GM23338 (cell line): ENCODE data around the gene RTKN. TPM values are rescaled to one million over a fixed set of nuclear protein-coding genes. Genes with fewer than 3 reads are reported as not detected.

ENCODE experiments used
- ATAC-seq: fragments of 200-7000 bp; cut with Tn5 transposase; 3 replicates; pipeline ENCODE4 v1.9.1; 2020
- DNase-seq: peaks from one replicate; pipeline ENCODE4 v3.0.0-alpha.2; 2015; ENCODE audit warnings: low spot score
- H2AFZ ChIP-seq: fragments of 200-600 bp; sonication (generic); 2 replicates; pipeline ENCODE4 v1.8.0; 2016; ENCODE audit warnings: antibody characterized with exemption, mild to moderate bottlenecking, moderate library complexity
- H3F3A ChIP-seq: fragments of 200-600 bp; sonication (generic); replicated peaks from 2 replicates; pipeline ENCODE4 v1.8.0; 2017; ENCODE audit warnings: antibody characterized with exemption, mixed run types, low read depth
- H3K27ac ChIP-seq: fragments of 200-600 bp; sonication (generic); 2 replicates; pipeline ENCODE4 v1.6.1; 2016; ENCODE audit warnings: low read depth
- H3K27me3 ChIP-seq: fragments of 200-600 bp; sonication (generic); 2 replicates; pipeline ENCODE4 v1.8.0; 2016; ENCODE audit warnings: mild to moderate bottlenecking, mixed run types, moderate library complexity; ENCODE audit not compliant: insufficient read depth
- H3K36me3 ChIP-seq: fragments of 200-600 bp; sonication (generic); 2 replicates; pipeline ENCODE4 v1.8.0; 2016; ENCODE audit warnings: mild to moderate bottlenecking; ENCODE audit not compliant: insufficient read depth
- H3K4me1 ChIP-seq: fragments of 200-600 bp; sonication (generic); 2 replicates; pipeline ENCODE4 v1.8.0; 2016; ENCODE audit warnings: mild to moderate bottlenecking, moderate library complexity; ENCODE audit not compliant: insufficient read depth
- H3K4me2 ChIP-seq: fragments of 200-600 bp; sonication (generic); 2 replicates; pipeline ENCODE4 v1.7.1; 2017; ENCODE audit warnings: mixed run types
- H3K4me3 ChIP-seq: fragments of 200-600 bp; sonication (generic); 2 replicates; pipeline ENCODE4 v1.6.1; 2016; ENCODE audit warnings: mixed run types
- H3K79me2 ChIP-seq: fragments of 200-600 bp; sonication (generic); replicated peaks from 2 replicates; pipeline ENCODE4 v1.8.0; 2017; ENCODE audit warnings: mild to moderate bottlenecking; ENCODE audit not compliant: insufficient read depth
- H3K9me2 ChIP-seq: fragments of 200-600 bp; sonication (generic); 2 replicates; pipeline ENCODE4 v1.8.0; 2017; ENCODE audit not compliant: insufficient read depth
- H4K20me1 ChIP-seq: fragments of 200-600 bp; sonication (generic); replicated peaks from 2 replicates; pipeline ENCODE4 v1.8.0; 2017; ENCODE audit warnings: mild to moderate bottlenecking; ENCODE audit not compliant: insufficient read depth
- H3K27ac Mint-ChIP-seq: 2 replicates; pipeline ENCODE4 v1.8.0; 2020; ENCODE audit warnings: inconsistent platforms, mild to moderate bottlenecking, moderate library complexity, mixed read lengths
- H3K27me3 Mint-ChIP-seq: 3 replicates; pipeline ENCODE4 v1.8.0; 2022; ENCODE audit warnings: low read depth, mild to moderate bottlenecking, moderate library complexity, mixed read lengths, inconsistent platforms; ENCODE audit not compliant: insufficient read depth, poor library complexity
- H3K36me3 Mint-ChIP-seq: 3 replicates; pipeline ENCODE4 v1.8.0; 2021; ENCODE audit warnings: low read depth, mild to moderate bottlenecking, inconsistent platforms, moderate library complexity, mixed read lengths
- H3K4me1 Mint-ChIP-seq: 3 replicates; pipeline ENCODE4 v1.8.0; 2020; ENCODE audit warnings: mild to moderate bottlenecking, inconsistent platforms, mixed read lengths
- H3K4me3 Mint-ChIP-seq: 3 replicates; pipeline ENCODE4 v1.8.0; 2021; ENCODE audit warnings: moderate library complexity, mild to moderate bottlenecking, inconsistent platforms, mixed read lengths
- H3K9me3 Mint-ChIP-seq: 3 replicates; pipeline ENCODE4 v1.8.0; 2020; ENCODE audit warnings: moderate library complexity, mild to moderate bottlenecking, inconsistent platforms, mixed read lengths
- CREB1 ChIP-seq: fragments of 250-450 bp; sonication (Bioruptor Pico); IDR thresholded peaks from 2 replicates; pipeline ENCODE4 v1.5.0; 2020; ENCODE audit warnings: low read depth, mild to moderate bottlenecking, moderate library complexity
- CTCF ChIP-seq, 2 experiments: fragments of 200-600 bp in 1 of 2; sonication (generic) in 1 of 2; conservative IDR thresholded peaks; 2 replicates each; pipeline versions ENCODE4 v1.5.1 to v1.6.1; 2016 to 2017; ENCODE audit warnings: antibody characterized with exemption in 2 of 2, low read depth in 2 of 2, mild to moderate bottlenecking in 2 of 2, moderate library complexity in 1 of 2
- ETS1 ChIP-seq: IDR thresholded peaks from 2 replicates; pipeline ENCODE4 v1.6.1; 2016; ENCODE audit warnings: antibody characterized with exemption
- EZH2 ChIP-seq: fragments of 200-600 bp; sonication (generic); IDR thresholded peaks from one replicate; pipeline ENCODE4 v1.8.0; 2017; ENCODE audit warnings: antibody characterized with exemption, mild to moderate bottlenecking, low read depth; ENCODE audit not compliant: unreplicated experiment
- EZH2phosphoT487 ChIP-seq: fragments of 200-600 bp; sonication (generic); IDR thresholded peaks from one replicate; pipeline ENCODE4 v1.8.1; 2018; ENCODE audit warnings: antibody characterized with exemption; ENCODE audit not compliant: unreplicated experiment
- JUNB ChIP-seq: IDR thresholded peaks from one replicate; pipeline ENCODE4 v1.6.1; 2016; ENCODE audit warnings: antibody characterized with exemption; ENCODE audit not compliant: unreplicated experiment
- NANOG ChIP-seq: IDR thresholded peaks from 2 replicates; pipeline ENCODE4 v1.6.1; 2016; ENCODE audit warnings: antibody characterized with exemption, borderline replicate concordance
- POLR2AphosphoS5 ChIP-seq: IDR thresholded peaks from 2 replicates; pipeline ENCODE4 v1.6.1; 2016; ENCODE audit warnings: antibody characterized with exemption, low read depth
- REST ChIP-seq: IDR thresholded peaks from one replicate; pipeline ENCODE4 v1.6.1; 2018; ENCODE audit warnings: antibody characterized with exemption; ENCODE audit not compliant: unreplicated experiment
- STAT1 ChIP-seq: IDR thresholded peaks from one replicate; pipeline ENCODE4 v1.6.1; 2016; ENCODE audit warnings: antibody characterized with exemption; ENCODE audit not compliant: unreplicated experiment
- ZNF114 ChIP-seq: fragments of 250-450 bp; sonication (Bioruptor Pico); IDR thresholded peaks from 2 replicates; pipeline ENCODE4 v1.5.0; 2020; ENCODE audit warnings: mild to moderate bottlenecking, moderate library complexity
- ZNF462 ChIP-seq: fragments of 250-450 bp; sonication (Bioruptor Pico); IDR thresholded peaks from 2 replicates; pipeline ENCODE4 v1.5.0; 2020; ENCODE audit warnings: mild to moderate bottlenecking, moderate library complexity
- polyA plus RNA-seq: library from polyadenylated mRNA; unstranded; fragments of >200 nt; fragmentation: Nextera tagmentation; extraction: Ambion mirVana; gene quantifications from 2 replicates; pipeline ENCODE4 v1.2.1, GENCODE V29; 2016
- total RNA-seq: library from RNA; depleted of rRNA; stranded (reverse); fragments of >200 nt; shearing (Covaris generic); gene quantifications from 2 replicates; pipeline ENCODE4 v1.2.3, GENCODE V29; 2014

The RTKN gene
- total and polyA plus RNA-seq, 2 experiments from 2014 or later, result 24.5 to 50.0 TPM

- TF ChIP-seq NANOG (no peak), CREB1 (CRISPR knock-in tag) (no peak)
Measured at GRCh38 chr2:74462786-74463105, 21.0 kb upstream of the RTKN start (continued).

GRCh38 chr2:74462054-74462785, 20.5 kb upstream of the RTKN start:
- Histone ChIP-seq H3F3A (peaks cover 12% of the 10 kb centered on the region; the same call in 1 of the 2 replicates), H3K4me1 (no peaks in the 10 kb centered on the region; the same call in 1 of the 2 replicates), H3K4me3 (no peak overlapping the region), H3K36me3 (no peaks in the 10 kb centered on the region; the same call in 1 of the 2 replicates), H3K27me3 (no peaks in the 10 kb centered on the region), H3K79me2 (peaks cover 15% of the 10 kb centered on the region), H3K27ac (0 out of 2 replicates have a peak overlapping the region, but pooled peaks have one; percentile 32), H3K9me2 (no peaks in the 10 kb centered on the region), H4K20me1 (peaks cover 4% of the 10 kb centered on the region; the same call in 1 of the 2 replicates), H2AFZ (no peak overlapping the region), H3K4me2 (no peak overlapping the region)
- DNase-seq (no peak), ATAC-seq (no peak)
- H3K4me3 Mint-ChIP-seq, result peak overlapping the region; percentile 40; the same call in 1 of the 3 replicates
- no peak overlapping the region for H3K27ac Mint-ChIP-seq
- peaks cover 17% of the 10 kb centered on the region for H3K4me1 Mint-ChIP-seq
- H3K27me3 Mint-ChIP-seq, result peaks cover 21% of the 10 kb centered on the region
- peaks cover 2% of the 10 kb centered on the region; the same call in 2 of the 3 replicates for H3K9me3 Mint-ChIP-seq
- H3K36me3 Mint-ChIP-seq, result peaks cover 17% of the 10 kb centered on the region
- TF ChIP-seq EZH2 (no peak), CREB1 (CRISPR knock-in tag) (no peak), NANOG (no peak), STAT1 (no peak), ZNF462 (CRISPR knock-in tag) (no peak), ETS1 (no peak), POLR2AphosphoS5 (no peak), CTCF (conservative IDR thresholded peaks at IDR 0.05; ENCODE audit: low read depth in 2 of 2) (no peak), REST (no peak), ZNF114 (CRISPR knock-in tag) (no peak), JUNB (no peak), EZH2phosphoT487 (no peak)
